Occipital lobe (tissue), 2 donors: ENCODE results near the gene FLII. TPM values are rescaled to one million over a fixed set of nuclear protein-coding genes. Genes with fewer than 3 reads are reported as not detected.

ENCODE experiments used
- DNase-seq: peaks from one replicate; lab custom pipeline; 2025; lab: John Stamatoyannopoulos, UW
- total RNA-seq: library from RNA; depleted of rRNA; stranded (reverse); fragments of >200 nt; gene quantifications from one replicate; pipeline ENCODE4 v1.2.3, GENCODE V29; 2014

The FLII gene
- total RNA-seq, 1 donor from 2014 or later, result 49.6 TPM

DNA sequence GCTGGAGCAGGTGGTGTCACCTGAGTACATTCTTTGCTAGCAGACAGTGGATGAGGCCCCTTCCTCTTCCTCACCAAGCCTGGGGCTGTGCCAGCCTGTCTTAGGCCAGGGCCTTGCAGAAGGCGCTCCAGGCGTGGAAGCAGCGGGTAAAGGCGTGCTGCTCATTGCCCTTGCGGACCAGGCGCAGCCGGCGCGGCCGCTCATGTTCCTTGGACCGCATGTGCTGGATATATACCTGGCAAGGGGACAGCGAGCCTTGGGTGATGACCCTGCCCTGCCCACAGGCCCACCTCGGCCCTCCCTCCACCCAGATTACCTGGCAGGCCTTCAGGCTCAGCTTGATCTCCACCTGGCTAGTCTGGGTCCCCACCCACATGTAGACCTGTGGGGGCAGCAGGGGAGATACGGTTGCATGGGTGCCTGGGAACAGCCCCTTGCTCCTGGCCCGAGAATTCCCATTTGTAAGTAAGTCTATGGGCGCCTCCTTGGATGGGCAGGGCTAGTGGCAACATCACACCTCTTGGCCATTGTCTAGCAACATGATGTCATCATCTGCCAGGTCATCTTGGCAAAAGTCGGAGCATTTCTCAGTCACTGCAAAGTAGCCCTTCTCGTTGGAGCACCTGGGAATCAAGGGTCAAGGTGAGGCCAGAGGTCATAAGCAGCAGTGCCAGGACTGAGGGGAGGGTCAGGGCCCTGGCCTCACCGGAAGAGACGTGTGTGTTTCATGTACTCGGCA is 13.3 kb downstream of the FLII start:
- no peak for DNase-seq

DNA sequence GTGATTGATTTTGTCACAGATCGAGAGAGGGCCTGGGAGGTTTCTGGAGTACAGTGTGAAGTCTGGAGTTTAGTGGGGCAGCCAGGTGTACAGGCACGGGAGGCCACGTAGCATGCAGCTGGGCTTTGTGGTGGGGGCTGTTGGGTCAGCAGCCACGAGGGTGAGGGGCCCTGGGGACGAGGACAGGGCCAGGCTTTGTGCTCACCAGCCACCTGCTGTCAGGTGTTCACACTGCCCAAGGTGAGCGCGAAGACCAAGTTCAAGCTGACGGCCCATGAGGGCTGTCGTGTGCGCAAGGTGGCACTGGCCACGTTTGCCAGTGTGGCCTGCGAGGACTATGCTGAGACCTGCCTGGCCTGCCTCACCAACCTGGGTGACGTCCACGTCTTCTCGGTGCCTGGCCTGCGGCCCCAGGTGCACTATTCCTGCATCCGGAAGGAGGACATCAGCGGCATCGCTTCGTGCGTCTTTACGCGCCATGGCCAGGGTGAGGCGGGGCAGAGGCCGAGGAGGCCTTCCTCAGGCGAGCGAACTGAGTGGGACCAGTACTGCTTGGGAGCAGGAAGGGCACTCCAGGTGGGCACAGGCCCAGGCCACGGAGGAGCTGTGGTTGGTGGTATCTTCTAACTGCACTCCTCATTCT is 17.2 kb downstream of the FLII start:
- DNase-seq, result no peak

DNA sequence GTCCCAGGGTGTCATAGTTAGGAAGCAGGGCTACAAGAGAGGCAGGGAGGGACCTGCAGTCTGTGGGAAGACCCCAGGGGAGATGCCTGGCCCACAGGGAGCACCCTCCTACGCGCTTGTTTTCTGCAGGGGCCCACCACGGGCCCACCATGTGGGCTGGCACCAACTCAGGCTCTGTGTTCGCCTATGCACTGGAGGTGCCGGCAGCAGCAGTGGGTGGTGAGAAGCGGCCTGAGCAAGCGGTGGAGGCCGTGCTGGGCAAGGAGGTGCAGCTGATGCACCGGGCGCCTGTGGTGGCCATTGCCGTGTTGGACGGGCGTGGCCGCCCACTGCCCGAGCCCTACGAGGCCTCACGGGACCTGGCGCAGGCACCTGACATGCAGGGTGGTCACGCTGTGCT is 18.1 kb downstream of the FLII start:
- DNase-seq, result no peak

DNA sequence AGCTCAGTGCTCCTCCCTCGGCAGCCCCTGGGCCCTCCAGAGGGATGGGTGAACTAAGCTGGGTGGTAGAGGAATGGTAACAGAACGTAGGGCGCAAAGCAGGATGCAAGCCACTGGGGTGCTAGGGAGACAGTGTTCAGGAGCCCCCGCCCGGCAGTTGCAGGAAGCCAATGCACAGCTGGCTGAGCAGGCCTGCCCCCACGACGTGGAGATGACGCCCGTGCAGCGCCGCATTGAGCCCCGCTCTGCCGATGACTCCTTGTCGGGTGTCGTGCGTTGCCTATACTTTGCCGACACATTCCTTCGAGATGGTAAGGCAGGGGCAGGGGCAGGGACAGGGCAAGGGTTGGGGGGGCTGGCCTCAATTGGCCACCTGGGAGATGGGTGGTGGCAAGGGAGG is 20.2 kb downstream of the FLII start:
- DNase-seq, result no peak

DNA sequence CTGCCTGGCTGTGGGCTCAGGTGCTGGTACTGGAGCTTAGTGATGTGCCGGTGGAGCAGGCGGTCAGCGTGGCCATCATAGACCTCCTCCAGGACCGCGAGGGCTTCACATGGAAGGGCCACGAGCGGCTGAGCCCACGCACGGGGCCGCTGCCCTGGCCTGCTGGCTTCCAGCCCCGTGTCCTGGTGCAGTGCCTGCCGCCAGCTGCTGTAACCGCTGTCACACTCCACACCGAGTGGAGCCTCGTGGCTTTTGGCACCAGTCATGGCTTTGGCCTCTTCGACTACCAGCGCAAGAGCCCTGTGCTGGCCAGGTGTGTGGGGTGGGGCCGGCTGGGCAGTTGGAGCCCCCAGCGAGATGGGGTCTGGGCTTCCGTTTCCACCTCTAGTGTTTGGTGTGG is 21.1 kb downstream of the FLII start:
- no peak for DNase-seq

DNA sequence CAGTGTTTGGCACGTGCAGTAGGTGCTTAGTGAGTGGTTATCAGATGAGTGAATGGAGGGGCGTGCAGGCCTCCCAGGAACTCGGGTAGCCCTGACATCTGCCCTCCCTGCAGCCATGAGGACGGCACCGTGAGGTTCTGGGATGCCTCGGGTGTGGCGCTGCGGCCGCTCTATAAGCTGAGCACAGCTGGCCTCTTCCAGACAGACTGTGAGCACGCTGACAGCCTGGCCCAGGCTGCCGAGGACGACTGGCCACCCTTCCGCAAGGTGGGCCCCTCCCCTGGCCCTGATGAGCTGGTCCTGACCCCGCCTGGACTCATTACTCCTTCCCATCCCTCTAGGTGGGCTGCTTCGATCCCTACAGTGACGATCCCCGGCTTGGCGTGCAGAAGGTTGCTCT is 22.0 kb downstream of the FLII start:
- no peak for DNase-seq

DNA sequence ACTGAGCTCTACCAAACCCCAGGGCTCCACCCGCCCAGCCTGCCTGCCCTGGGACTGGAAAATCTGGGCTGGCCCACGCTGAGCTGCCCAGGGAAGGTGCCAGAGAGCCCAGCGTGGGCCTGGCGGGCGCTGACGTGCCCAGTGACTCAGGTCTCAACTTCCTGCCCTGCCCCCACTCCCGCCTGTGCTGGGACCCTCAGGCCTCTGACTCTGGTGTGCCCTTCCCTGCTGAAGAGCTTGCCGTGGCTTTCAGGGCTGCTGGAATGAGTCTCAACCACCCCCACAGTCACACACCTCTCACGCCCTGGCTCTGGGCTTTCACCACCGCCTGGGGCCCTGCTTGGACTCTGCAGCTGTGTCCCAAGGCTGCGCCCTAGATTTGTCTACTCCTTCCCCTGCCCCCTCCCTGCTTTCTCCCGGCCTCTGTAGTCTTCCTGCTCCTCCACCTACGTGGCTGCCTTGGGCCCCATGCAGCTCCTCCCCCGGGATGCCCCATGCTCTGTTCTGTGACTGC is 22.7 kb downstream of the FLII start:
- no peak for DNase-seq

DNA sequence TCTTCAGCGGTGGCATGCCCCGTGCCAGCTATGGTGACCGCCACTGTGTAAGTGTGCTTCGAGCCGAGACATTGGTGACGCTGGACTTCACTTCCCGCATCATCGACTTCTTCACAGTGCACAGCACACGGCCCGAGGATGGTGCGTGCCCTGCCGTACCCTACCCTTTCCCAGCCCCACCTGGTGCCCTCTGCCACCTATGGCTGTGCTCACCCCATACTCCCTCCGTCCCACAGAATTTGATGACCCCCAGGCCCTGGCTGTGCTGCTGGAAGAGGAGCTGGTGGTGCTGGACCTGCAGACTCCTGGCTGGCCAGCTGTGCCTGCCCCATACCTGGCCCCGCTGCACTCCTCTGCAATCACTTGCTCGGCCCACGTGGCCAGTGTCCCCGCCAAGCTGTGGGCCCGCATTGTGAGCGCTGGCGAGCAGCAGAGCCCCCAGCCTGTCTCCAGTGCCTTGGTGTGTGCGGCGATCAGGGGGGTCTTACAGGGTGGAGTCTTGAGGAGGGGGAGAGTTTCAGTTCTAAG is 23.6 kb downstream of the FLII start:
- no peak for DNase-seq

DNA sequence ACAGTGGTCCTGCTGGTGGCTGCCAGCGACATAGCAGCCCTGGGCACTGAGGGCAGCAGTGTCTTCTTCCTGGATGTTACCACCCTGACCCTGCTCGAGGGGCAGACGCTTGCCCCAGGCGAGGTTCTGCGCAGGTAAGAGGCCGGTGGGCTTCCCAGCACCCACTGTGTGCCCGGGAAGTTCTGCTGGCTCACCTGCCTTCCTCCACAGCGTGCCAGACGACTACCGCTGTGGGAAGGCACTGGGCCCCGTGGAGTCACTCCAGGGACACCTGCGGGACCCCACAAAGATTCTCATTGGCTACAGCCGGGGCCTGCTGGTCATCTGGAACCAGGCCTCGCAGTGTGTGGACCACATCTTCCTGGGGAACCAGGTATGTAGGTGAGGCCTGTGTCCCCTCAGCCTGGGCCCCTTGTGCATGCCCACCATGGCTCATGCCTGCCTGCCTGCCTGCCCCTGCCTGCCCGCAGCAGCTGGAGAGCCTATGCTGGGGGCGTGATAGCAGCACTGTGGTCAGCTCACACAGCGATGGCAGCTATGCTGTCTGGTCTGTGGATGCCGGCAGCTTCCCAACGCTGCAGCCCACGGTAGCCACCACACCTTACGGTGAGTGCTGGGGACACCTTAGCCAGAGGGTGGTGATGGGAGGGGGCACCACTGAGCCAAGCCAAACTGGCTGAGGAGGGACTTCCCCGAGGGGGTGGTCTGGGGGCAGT is 24.6 kb downstream of the FLII start:
- DNase-seq, result no peak

DNA sequence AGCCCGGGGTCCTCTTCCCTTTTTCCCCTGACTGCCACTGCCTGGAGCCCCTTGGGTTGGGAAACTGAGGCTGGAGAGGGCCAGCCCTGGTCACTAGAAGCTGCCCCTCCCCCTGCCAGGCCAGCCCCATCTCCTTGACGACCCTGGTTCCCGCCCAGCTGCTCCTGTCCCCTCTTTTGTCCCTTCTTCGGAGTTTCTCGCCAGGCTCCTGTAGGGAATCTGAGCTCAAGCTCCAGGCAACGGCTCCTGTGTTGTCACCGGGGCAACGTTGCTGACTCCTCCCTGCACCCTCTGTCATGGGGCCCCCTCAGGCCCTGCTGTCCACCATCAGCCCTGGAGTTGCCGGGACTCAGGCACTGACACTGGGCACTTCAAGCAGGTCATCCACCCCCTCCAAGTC is 27.4 kb downstream of the FLII start:
- no peak for DNase-seq

DNA sequence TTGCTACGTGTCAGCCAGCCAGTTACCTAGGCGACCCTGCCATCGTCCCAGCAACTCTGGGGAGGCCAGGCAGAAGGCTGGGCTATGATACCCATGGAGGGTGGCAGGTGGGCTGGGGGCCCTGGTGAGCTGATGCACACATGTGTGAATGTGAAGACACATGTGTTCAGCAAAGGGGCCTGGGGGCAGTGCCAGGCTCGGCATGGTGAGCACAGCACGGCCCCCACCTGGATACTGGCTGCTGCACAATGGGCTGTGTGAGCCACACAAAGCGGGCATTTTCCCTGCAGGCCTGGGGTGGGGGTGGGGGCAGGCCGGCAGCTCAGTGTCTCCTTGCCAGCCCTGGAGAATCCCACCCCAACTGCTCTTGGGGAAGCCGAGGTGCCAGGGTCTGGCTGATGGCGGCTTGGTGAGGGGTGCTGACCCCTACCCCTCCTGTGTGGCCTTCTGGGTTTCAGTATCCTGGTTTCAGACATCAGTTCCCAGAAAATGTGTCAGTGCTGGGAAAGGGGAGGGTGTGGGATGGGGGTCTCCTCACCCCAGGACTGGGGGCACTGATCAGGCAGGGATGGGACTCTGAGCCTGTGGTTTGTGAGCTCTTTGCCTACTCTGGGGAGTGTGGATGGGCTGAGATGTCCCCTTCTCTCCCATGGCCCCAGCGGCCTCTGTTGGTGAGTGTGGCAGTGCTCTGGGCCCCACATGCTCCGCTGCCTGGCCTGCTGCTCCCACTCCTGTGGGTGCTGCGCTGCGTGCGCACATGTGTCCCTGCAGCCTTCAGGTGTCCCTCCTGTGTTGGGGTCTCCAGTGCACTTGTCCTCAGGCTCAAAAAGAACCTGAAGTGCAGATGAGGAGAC is 28.0 kb downstream of the FLII start:
- peak; percentile 45 for DNase-seq

DNA sequence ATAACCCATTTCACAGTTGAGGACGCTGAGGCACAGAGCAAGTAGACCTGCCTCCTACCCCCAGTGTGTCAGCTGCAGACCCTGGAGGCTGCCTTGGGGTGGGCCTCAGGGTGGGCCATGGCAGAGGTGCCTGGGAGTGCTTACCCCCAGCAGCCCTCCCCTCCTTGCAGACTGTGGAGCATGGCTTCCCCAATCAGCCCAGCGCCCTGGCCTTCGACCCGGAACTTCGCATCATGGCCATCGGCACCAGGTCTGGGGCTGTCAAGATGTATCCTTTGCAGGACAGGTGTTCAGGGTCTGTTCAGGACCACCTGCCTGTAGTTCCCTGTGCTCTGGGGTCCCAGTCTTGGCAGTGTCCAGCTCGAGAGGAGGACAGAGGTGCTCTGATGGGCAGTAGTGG is 28.8 kb downstream of the FLII start:
- DNase-seq, result no peak

DNA sequence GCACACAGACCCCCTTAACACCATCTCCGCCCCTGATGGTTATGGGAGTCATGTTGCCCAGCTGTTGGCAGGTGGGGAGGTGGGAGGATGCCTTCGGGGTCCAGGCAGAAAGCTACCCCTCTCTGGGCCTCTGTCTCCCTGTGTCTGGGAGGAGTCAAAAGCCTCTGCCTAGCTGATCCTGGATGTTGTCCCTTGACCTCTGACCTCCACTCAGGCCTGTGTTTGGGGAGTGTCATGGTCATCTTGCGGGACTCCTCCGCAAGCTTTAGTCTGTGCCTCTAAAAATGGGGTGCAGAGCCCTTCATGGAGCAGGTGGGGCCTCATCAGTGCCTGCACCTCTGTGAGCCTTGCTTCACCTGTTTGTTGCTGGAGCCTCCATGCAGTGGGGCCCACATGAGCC is 29.3 kb downstream of the FLII start:
- DNase-seq, result no peak

DNA sequence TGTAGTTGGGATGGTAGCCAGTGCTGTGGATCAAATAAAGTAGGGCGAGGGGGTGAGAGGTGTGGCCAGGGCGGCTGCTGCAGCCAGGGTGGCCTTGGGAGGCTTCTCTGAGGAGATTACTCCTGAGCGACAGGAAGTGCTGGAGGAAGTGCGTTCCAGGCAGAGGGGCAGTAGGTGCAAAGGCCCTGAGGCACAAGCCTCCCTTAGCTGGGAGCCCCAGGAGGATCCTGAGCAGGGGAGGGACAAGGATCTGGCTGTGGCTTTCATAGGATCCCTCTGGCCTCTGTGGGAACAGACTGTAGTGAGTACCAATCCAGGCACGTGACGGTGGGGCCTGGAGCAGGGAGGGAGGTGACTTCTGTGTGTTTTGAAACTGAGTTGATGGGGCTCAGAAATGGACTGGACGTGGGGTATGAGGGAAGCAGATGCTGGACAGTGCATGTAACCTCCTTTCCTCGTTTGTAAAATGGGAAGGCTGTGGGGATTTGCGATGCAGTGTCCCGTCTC is 30.3 kb downstream of the FLII start:
- no peak for DNase-seq

DNA sequence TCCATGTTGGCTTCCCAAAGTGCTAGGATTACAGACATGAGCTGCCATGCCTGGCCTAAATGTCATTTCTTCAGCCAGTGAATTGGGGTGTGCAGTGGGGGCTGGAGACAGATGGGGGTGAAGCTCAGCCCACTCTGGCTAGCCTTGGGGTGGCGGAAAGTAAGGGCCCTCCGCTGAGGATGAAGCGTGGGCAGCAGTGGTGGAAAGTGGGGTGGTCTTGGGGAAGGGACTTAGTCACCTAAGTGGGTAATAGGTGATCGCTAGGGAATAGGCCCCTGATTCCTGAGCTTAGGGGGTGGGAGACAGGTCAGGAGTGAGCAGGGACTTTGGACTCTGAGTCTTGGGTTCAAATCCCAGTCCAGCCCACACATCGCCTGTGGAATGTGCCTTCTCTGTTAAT is 30.9 kb downstream of the FLII start:
- no peak for DNase-seq

DNA sequence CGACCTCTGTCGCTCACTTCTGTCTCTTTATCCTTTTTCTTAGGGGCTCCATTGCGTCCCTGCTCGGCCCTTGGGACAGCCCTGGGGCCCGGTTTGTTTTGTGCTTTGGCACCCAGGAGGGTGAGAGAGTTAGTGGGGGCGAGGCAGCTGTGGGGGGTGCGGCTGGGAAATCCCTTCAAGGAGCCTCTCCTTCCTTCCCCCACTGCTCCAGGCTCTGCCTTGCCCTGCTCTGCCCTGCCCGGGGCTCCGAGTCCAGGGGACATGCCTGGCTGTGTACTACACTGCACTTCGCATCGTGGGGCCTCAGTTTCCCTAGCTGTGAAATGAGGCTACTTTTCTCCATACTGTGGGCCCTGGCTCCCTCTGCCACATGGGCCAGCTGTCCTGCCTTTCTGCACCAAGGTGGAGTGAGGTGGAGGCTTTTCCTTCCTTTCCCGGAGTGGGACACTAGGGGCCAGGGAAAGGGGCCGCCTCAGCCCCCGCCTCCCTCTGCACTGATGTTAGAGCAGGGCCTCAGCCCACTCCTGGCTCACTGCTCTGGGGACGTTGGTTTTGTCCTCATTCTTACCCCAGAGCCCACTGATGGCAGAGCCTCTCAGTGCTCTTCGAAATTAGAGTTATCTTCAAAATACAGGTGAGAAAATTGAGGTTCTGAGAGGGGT is 32.1 kb downstream of the FLII start:
- no peak for DNase-seq

DNA sequence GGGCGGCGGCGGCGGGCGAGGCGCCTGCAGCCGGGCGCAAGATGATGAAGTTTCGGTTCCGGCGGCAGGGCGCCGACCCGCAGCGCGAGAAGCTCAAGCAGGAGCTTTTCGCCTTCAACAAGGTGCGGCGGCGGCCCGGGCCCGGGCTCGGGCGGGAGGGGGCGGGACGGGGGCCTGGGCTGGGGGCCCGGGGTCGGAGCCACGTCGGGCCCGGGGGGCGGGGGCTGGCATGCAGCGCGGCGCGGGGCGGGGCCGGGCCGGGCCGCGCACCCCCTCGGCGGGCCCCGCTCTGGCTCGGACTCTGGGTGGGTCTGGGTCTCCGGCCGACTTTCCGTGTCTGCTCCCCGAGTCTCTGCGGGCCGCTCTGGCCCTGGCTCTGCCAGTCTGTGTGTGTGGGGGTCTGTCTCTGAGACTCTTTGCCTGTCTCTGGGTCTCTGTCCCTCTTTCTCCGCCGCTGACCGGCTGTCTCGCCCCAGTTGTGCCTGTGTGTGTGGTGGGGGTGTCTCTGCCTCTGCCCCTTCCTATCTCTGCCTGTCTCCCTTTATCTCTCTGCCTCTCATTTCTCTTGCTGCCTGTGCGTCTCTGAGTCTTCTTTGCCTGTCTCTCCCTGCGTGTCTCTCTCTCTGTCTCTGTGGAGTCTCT is 32.8 kb downstream of the FLII start:
- no peak for DNase-seq

DNA sequence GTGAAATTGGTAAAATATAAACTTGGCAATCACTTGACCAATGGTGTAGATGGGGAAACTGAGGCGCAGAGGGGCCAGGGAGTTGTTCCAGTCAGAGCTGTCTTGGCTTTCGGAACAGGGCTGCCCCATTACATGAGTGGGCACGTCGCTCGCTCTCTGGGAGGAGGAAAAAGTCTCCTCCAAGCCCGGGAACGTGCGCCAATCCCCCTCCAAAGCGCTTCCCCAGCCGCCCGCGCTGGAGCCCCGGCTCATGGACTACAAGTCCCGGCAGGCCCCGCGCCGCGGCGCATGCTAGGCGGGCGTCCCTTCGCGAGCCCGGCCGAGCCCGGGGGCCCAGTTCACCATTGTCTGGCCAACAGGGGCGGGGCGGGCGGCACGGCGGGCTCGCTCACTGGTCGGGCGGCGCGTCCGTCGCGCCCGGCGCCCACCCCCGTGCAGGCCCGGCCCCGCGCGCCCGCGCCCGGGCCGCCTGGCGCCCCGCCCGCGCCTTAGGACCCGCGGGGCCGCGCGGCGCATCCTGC is 33.4 kb downstream of the FLII start, which contains the start of gene LLGL1:
TSS of gene LLGL1 (plus strand) at position 515 of the 521 bp plus-strand sequence. CDS start 48 bp downstream, outside the sequence.
- DNase-seq, result peak; percentile 96

DNA sequence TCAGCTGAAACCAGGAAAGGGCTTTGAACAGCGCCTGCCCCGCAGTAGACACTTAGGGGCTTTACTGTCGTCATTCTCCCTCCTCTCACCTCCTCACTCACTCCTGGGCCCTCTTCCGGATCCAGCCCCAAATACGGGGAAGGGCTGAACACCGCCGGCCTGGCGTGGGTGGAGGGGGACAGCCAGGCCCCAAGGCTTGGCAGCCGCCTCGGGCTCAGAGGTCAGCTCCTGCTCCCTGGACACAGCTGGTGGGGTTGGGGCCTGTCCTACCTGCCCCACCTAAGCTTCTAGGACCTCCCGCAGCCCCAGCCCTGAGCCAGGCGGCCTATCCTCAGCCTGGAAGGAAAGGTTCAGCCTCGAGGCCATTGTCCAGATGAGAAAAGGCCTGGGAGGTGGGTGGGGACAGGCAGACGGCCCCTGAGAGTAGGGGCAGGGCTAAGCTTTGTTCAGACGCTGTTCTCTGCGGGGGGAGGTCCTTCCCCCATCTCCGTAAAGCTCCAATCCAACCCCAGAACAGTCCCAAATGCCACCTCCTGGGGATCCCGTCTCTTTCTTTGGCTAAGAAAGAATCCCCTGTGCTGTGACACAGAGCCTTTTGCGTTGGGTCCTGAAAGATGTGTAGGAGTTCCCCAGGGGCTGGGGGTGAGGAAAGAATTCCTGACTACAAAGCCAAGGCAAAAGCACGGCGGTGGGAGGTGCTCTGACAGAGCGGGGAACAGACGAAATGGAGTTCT is 34.0 kb downstream of the FLII start:
- no peak for DNase-seq
